AG08396 (cell line): ENCODE results near the gene SETBP1.

ENCODE experiments used
- DNase-seq: peaks from one replicate; pipeline ENCODE4 v3.0.0; 2012; ENCODE audit warnings: low spot score, mixed read lengths

The SETBP1 gene

DNA sequence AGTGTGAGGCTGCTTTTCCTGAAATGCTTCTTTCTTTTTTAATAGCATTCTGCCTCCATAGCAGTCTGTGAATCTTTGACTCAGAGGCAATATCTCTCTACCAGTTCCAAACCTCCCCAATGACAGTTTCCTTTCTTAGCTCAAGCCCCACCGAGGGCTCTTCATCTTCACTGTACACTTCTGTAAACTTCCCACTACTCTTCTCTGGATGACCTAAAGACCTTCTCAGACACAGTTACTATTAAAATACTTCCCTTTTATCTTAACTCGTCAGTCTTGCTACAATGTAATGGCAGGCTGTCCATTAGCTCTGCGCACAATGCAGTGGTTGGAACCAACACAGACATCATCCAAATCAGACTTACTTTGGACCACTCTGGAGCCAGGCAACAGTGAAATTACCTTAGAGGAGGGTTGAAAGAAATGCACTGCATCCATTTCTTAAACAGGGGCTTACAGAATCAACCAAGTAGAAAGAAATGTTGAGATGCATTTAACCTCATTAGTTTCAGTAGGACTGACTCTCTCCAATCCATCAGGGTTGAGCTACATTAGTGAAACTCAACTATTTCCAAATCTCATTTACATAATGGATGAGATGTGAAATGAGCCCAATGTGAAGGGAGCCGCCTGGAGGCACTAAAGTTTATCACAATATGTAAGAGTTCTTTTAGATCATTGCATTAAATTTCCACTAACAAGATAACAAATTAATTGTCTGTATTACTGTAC lies 343.8 kb downstream of the SETBP1 start:
- no peak for DNase-seq

GRCh38 chr18:45025089-45025450 lies 344.4 kb downstream of the SETBP1 start:
- no peak for DNase-seq

- DNase-seq: no peak
Measured at GRCh38 chr18:45026162-45026561, 345.5 kb downstream of the SETBP1 start.

GRCh38 chr18:45034179-45034578 lies 353.5 kb downstream of the SETBP1 start:
- DNase-seq: no peak

GRCh38 chr18:45037618-45038017 lies 356.9 kb downstream of the SETBP1 start:
- DNase-seq: no peak

- no peak for DNase-seq
Measured at GRCh38 chr18:45039376-45039775, 358.7 kb downstream of the SETBP1 start.

GRCh38 chr18:45040879-45041278 lies 360.2 kb downstream of the SETBP1 start:
- DNase-seq: no peak

- no peak for DNase-seq
Measured at GRCh38 chr18:45044787-45045186, 364.1 kb downstream of the SETBP1 start.

DNA sequence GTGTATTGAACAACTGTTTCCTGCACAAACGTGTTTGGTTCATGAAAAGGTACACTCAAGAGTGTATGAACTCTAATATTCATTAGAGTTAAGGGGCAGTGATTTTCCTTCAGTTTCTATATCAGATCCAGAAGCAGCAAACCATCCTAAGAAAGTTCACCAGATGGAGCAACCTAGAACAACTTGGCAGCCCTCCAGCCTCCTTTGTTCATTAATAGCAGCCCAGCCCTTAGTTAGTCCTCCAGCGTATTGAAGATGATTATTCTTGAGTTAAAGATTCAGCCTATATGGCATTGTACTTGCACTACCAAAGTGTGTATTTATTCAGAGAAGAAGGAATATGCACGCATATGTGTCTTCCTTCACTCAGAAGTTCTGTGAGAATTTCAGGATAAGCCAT lies 365.5 kb downstream of the SETBP1 start:
- DNase-seq: no peak

- no peak for DNase-seq
Measured at GRCh38 chr18:45046961-45047360, 366.3 kb downstream of the SETBP1 start.

DNA sequence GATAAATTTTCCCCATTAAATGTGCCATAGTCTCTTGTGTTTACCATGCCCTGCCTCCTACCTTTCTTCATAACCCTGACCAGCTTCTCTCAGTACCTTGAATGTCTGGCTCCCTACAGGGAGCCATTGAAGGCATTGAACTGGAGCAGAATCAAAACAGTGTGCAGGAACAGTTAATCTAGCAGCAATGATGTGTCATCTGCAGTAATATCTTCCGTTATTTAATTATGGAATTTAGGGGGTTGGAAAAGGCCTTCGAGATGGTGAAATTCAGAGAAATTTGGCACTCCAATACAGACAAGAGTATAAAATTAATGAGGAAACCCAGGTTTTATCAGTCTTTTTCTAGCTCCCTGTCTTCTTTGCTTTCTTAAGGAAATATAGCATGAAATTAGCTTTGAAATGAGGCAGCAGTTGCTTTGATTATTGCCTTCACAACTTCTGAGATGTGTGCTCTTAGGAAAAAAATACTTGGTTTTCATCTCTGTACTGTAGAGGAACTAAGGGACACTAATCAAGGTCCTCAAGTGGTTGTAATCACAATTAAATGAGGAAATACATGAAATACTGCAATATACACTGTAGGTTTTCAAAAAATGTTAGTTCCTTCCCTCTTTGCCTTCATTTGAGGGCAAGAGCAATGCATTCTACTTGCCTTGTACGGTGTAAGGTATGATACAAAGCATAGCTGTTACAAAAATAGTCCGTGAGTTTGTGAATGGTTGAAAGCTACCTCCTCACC lies 369.1 kb downstream of the SETBP1 start:
- DNase-seq: no peak

GRCh38 chr18:45050712-45051601 lies 370.3 kb downstream of the SETBP1 start:
- DNase-seq: peak; percentile 70

- no peak for DNase-seq
Measured at GRCh38 chr18:45054636-45055035, 373.9 kb downstream of the SETBP1 start.

- no peak for DNase-seq
Measured at GRCh38 chr18:45055811-45056210, 375.1 kb downstream of the SETBP1 start.

GRCh38 chr18:45056926-45057325 lies 376.2 kb downstream of the SETBP1 start:
- DNase-seq: no peak

- DNase-seq: no peak
Measured at GRCh38 chr18:45057955-45058600, 377.4 kb downstream of the SETBP1 start.

- DNase-seq: peak; percentile 67
Measured at GRCh38 chr18:45059695-45060094, 379.0 kb downstream of the SETBP1 start.

GRCh38 chr18:45060102-45060501 lies 379.4 kb downstream of the SETBP1 start:
- no peak for DNase-seq

DNA sequence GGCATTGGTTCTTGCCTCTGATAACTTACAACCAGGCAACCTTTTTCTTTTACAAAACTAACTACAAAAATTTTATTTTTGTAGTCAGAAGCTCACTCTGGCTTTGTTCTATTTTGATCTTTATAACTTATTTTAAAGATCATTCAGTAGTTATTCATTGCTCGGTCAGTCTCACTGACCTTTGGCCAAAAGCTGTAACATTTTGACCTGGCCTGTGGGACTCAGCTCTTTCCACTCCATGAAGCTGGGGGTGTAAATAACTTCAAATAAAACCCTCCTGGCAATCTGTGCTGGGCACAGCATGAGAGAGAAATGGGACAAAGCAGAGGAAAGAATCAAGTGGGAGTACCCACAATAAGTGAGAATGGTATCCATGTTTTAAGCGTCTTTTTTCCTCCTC lies 380.7 kb downstream of the SETBP1 start:
- no peak for DNase-seq

DNA sequence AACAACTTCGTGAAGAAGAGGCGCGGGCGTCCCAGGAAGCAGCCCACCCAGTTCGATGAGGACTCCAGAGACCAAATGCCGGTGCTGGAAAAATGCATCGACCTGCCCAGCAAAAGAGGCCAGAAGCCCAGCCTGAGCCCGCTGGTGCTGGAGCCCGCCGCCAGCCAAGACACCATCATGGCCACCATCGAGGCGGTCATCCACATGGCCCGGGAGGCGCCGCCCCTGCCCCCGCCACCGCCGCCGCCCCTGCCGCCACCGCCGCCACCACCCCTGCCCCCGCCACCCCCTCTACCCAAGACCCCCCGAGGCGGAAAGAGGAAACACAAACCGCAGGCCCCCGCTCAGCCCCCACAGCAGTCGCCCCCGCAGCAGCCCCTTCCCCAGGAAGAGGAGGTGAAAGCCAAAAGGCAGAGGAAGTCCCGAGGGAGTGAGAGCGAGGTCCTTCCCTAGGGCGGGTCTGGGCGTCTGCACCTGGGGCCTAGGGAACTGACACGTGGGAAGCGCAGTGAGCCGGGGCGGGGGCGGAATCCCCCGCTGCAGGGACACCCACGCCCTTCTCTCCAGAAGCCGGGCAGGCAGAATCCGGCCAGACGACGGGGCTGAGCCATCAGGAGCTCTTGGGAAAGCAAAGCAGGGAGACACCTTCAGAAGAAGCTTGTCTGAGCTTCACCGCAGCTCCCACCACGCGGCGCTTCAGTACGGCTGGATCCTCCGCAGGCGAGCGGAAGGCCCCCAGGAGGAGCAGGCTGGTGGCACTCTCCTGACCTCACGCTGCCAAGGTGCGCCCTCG lies 382.8 kb downstream of the SETBP1 start:
- no peak for DNase-seq

DNA sequence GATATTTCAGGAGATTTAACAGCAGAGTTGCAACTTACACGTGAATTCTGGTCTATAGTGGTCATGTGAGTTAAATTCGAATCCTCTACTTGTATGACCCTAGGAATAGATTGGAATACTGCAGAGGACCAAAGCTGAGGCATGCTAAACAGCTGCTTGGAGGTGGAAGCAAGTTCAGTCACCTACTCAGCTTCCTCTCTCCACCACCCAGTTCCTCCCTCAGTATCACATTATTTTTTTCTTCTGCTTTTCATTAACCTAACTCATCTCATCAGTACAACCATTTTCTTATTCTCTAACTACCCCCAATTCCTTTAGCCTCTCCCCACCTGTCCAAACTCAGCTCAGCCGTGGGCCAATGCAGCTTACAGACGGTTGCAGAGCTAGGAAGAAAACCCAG lies 385.5 kb downstream of the SETBP1 start:
- DNase-seq: no peak
